K562 (cell line): ENCODE results near the gene GFM1.

ENCODE experiments used
- ATF3 ChIP-seq, 2 experiments: fragments of 450-650 bp in 1 of 2; sonication (generic) in 1 of 2; formaldehyde crosslinking in 1 of 2; IDR thresholded peaks in 1 of 2; conservative IDR thresholded peaks in 1 of 2; 2 replicates each; pipeline versions ENCODE4 v1.6.1 to v1.8.1; 2016 to 2023; ENCODE audit warnings: mild to moderate bottlenecking in 2 of 2, moderate library complexity in 2 of 2, inconsistent platforms in 1 of 2, missing genetic modification reagents in 1 of 2
- CTCF ChIP-seq, 3 experiments: IDR thresholded peaks in 2 of 3; conservative IDR thresholded peaks in 1 of 3; 2 replicates each; pipeline ENCODE4 v1.5.1; 2011 to 2012; ENCODE audit warnings: low read length in 3 of 3, mild to moderate bottlenecking in 3 of 3, control low read depth in 2 of 3, improper control_type of control experiment in 1 of 3, inconsistent platforms in 1 of 3, low read depth in 1 of 3, mixed read lengths in 1 of 3, moderate library complexity in 1 of 3; ENCODE audit not compliant: insufficient read depth in 2 of 3
- HCFC1 ChIP-seq: IDR thresholded peaks from 2 replicates; pipeline ENCODE4 v1.6.1; 2012; ENCODE audit warnings: low read depth, low read length, improper control_type of control experiment
- KAT2B ChIP-seq: IDR thresholded peaks from one replicate; pipeline ENCODE4 v1.6.1; 2012; ENCODE audit warnings: low read depth, mild to moderate bottlenecking, control low read depth, inconsistent platforms, low read length, moderate library complexity
- TCF7L2 ChIP-seq: fragments of 150-350 bp; IDR thresholded peaks from 2 replicates; pipeline ENCODE4 v1.6.1; 2016; ENCODE audit warnings: low read depth, mild to moderate bottlenecking, low read length, moderate library complexity
- TF ChIP-seq, protein P1 (sequence below): sonication (generic); formaldehyde crosslinking; IDR thresholded peaks from 2 replicates; pipeline ENCODE4 v1.8.0; 2022; ENCODE audit warnings: mild to moderate bottlenecking, missing genetic modification reagents

DNA sequence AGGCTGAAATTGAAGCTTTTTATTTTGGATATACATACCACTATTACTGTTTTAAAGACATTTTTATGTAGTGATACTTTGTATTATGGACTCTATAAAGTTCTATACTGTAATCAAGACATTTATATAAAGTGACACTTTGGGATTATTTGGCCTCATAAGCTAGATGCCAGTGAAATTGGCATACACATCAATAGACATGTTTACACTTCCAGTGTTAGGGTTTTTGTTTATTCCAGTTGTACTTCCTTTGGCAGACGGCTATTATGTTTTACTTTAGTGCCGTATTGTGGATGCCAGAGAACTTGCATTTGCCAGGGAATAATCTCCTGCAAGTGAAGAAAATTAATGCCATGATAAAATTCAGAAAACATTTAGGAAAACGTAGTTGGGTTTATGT lies 22.1 kb downstream of the GFM1 start:
- TF ChIP-seq HCFC1, result no peak
- no peak for TF ChIP-seq ATF3 (IDR thresholded peaks at IDR 0.05)
- TF ChIP-seq ATF3 (CRISPR knock-in tag; conservative IDR thresholded peaks at IDR 0.05), result no peak
- TF ChIP-seq, protein P1, sequence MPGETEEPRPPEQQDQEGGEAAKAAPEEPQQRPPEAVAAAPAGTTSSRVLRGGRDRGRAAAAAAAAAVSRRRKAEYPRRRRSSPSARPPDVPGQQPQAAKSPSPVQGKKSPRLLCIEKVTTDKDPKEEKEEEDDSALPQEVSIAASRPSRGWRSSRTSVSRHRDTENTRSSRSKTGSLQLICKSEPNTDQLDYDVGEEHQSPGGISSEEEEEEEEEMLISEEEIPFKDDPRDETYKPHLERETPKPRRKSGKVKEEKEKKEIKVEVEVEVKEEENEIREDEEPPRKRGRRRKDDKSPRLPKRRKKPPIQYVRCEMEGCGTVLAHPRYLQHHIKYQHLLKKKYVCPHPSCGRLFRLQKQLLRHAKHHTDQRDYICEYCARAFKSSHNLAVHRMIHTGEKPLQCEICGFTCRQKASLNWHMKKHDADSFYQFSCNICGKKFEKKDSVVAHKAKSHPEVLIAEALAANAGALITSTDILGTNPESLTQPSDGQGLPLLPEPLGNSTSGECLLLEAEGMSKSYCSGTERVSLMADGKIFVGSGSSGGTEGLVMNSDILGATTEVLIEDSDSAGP (CRISPR knock-in tag), result no peak
- no peak for TF ChIP-seq KAT2B
- TF ChIP-seq CTCF (IDR thresholded peaks at IDR 0.05 in 2 of 3, conservative IDR thresholded peaks at IDR 0.05 in 1 of 3; ENCODE audit: insufficient read depth in 2 of 3, low read depth in 1 of 3, low read length in 3 of 3), result no peak
- TF ChIP-seq TCF7L2, result no peak
